GM12872 (cell line): ENCODE data around the gene VSX1.

Experiments
- TF ChIP-seq, protein P1 (sequence below): IDR thresholded peaks from 3 replicates; pipeline ENCODE4 v1.5.1; 2011; ENCODE audit warnings: low read depth, mild to moderate bottlenecking, low read length, moderate library complexity; ENCODE audit not compliant: insufficient read depth

Gene VSX1

GRCh38 chr20:25063981-25064380 is 18.0 kb downstream of the VSX1 start:
- TF ChIP-seq, protein P1, sequence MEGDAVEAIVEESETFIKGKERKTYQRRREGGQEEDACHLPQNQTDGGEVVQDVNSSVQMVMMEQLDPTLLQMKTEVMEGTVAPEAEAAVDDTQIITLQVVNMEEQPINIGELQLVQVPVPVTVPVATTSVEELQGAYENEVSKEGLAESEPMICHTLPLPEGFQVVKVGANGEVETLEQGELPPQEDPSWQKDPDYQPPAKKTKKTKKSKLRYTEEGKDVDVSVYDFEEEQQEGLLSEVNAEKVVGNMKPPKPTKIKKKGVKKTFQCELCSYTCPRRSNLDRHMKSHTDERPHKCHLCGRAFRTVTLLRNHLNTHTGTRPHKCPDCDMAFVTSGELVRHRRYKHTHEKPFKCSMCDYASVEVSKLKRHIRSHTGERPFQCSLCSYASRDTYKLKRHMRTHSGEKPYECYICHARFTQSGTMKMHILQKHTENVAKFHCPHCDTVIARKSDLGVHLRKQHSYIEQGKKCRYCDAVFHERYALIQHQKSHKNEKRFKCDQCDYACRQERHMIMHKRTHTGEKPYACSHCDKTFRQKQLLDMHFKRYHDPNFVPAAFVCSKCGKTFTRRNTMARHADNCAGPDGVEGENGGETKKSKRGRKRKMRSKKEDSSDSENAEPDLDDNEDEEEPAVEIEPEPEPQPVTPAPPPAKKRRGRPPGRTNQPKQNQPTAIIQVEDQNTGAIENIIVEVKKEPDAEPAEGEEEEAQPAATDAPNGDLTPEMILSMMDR = no peak

DNA sequence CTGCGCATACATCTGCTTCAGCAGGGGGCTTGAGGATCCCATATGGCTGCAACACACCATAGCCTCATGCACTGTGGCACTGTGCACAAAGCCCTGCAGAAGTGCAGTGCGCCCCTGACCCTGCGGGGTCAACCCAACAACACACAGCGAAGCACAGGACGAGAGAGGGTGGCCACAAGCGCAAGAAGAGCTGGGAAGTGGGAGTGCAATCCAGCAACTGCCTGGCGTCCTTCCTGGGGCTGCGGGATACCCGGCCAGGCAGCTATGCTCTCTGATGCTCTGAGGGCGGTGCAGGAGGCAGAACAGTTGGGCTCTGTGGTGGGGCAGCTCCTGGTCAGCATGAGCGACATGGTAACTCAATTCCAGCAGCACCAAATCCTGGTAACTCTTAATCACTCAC is 18.4 kb downstream of the VSX1 start:
- TF ChIP-seq, protein P1 = no peak

DNA sequence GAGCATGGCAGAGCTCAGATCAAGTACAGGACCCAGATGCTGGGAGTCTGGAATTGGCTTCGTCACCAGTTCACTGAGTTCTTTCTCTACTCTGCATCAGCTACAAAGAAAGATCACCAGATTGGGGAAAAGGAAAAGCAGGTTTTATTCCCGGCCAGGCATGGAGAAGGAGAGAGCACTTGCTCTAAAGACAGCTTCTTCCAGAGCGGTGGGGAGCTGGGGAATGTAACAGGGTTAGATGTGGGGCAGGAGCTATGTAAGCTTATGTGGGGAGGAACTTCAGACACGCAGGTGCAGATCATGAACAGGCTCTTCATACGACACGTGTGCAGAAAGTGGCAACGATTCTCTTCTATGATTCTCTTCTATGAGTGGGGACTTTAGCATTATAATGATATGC is 19.1 kb downstream of the VSX1 start:
- TF ChIP-seq, protein P1 = no peak

DNA sequence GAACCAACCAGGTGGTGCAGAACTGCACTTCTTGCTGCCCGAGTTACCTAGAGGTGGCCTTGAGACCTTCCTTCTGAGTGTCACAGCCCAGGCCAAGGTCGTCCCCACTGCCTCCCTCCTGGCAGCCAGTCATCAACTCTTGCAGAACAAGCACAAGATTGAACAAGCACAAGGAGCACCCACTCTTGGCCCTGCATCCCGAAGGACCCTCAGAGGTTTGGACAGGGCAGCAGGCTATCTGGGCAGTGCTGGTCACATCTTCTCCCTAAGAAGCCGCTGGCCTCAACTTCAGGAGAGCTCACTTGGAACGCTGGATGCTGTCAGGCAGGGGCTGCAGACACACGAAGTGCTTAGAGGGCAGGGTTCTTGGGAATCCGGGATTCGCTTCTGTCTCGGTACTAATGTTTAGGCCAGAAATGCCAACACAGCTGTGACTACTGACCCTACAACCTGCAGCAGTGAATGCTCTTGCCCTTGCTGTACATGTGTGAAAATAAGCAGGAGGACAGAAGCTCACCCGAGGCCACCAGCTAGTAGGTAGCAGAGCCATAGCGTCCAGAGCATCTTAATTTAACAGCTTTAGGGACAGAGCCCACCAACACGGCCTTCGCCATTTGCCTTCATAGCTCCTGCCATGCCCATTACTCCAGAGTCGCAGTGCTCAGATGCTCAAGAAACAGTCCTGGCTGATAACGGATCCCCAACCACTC is 20.0 kb downstream of the VSX1 start:
- TF ChIP-seq, protein P1 = no peak

DNA sequence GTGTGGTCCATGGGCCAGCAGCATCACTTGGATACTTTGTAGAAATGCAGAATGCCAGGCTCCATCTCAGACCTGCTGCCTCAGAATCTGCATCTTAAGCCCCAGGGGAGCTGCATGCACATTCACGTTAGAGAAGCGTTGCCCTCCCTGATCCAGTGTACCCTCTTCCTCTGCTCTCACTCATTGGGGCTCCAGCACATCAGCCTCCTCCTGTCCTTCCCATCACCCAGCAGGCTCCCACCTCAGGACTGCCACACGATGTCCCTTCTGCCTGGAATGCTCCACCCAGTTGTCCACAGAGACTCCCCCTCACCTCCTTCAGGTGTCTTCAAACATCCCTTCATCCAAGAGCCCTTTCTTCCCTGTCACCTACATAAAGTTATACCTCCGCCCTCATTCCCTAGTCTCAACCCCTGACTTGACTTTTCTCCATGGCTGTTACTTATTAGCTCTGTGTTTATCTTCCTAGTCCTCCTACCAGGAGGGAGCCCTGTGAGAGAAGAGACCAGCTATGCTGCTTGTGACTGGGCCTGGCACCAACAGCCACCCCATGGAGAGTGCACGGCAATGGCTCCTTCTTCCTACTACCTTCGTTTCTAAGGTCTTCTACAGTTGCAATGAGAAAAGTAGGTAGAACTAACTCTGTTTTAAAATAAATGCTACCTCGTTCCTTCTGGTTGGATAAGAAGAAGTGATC is 20.7 kb downstream of the VSX1 start:
- TF ChIP-seq, protein P1 = no peak

- TF ChIP-seq, protein P1 = no peak
Observed at GRCh38 chr20:25059866-25060465, 22.0 kb downstream of the VSX1 start.
